ENCODE results near the gene SF3B4.

The SF3B4 gene, protein sequence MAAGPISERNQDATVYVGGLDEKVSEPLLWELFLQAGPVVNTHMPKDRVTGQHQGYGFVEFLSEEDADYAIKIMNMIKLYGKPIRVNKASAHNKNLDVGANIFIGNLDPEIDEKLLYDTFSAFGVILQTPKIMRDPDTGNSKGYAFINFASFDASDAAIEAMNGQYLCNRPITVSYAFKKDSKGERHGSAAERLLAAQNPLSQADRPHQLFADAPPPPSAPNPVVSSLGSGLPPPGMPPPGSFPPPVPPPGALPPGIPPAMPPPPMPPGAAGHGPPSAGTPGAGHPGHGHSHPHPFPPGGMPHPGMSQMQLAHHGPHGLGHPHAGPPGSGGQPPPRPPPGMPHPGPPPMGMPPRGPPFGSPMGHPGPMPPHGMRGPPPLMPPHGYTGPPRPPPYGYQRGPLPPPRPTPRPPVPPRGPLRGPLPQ

DNA sequence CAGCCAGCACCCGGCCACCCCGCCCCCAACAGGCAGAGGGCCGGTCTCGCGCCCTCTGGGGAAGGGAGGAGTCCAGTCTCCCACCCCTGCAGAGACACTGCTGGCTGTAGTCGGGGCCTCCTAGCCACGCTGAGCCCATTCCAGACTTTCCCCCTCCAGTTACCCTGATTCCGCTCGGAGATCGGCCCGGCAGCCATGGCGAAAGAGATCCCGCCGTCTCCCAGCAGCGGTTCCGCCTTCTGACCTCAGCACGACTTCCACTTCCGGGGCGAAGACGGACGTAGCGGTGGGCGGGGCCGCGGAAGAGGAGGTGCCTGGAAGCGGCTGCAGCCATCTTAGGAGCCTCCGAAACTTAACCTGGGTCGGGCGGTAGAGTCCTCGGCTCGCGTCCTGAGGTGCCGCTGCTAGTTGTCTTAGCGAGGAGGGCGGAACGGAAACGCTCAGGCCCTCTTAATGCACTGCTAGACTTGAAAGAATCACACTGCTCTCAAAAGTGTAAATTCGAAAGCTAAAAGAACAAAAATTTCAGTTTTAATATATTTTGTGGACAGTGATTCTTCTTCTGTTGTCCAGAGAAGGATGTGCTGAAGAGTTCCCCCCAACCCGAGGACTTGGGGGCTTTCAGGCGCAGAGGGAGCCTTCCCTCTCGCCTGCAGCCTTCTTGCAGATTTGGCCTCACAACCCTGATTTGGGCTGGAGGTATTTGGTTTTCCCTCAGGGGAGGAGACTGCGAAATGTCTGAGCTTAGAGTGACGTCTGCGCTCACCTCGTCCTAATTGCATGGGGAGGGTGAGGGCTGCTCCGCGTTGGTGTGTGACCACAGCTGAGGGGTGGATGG lies at the start of gene SF3B4:
TSS of gene SF3B4 (minus strand) at position 241 of the 838 bp plus-strand sequence. CDS start at position 197, 44 bp downstream.
- TF ChIP-seq, protein P1, sequence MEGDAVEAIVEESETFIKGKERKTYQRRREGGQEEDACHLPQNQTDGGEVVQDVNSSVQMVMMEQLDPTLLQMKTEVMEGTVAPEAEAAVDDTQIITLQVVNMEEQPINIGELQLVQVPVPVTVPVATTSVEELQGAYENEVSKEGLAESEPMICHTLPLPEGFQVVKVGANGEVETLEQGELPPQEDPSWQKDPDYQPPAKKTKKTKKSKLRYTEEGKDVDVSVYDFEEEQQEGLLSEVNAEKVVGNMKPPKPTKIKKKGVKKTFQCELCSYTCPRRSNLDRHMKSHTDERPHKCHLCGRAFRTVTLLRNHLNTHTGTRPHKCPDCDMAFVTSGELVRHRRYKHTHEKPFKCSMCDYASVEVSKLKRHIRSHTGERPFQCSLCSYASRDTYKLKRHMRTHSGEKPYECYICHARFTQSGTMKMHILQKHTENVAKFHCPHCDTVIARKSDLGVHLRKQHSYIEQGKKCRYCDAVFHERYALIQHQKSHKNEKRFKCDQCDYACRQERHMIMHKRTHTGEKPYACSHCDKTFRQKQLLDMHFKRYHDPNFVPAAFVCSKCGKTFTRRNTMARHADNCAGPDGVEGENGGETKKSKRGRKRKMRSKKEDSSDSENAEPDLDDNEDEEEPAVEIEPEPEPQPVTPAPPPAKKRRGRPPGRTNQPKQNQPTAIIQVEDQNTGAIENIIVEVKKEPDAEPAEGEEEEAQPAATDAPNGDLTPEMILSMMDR (IDR thresholded peaks at IDR 0.05; ENCODE audit: extremely low read depth, missing control alignments) = no peak
- peak; percentile 91 for DNase-seq (ENCODE audit: low spot score)

DNA sequence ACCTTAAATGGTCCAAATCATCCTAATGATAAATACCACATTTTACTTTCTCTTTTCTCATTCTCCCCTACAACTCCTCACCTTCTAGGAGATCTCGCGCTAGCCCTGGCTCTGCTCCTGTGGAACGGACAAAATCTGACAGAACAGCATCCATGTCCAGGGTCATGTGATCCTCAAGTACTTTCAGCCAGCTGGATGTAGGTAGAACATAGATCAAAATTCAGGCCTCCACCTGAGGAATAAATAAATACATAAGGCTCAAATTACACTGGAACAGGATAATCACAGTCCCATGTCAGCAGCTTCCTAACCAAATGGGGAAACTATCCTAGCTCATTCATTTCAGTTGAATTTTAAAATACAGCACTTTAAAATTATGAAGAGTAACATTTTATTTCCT lies 49.7 kb upstream of the SF3B4 start:
- DNase-seq (ENCODE audit: low spot score) = no peak
- TF ChIP-seq, protein P1 (IDR thresholded peaks at IDR 0.05; ENCODE audit: extremely low read depth, missing control alignments) = no peak

DNA sequence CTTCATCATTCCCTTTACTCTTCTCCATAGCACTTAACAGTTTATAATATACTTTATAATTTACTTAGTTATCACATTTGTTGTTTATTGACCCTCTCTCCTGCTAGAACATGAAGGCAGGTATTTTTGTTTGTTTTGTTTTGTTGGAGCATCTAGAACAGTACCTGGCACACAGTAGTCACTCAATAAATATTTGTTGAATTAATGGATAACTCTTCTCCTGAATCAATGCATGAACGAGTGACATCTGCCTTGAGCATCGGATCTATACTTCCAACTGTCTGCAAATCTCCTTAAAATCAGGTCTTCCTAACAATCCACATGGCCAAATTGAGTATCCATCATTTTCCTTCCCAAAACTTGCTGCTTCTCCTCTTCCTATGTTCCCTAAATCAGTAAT lies 44.9 kb upstream of the SF3B4 start:
- TF ChIP-seq, protein P1 (IDR thresholded peaks at IDR 0.05; ENCODE audit: extremely low read depth, missing control alignments) = no peak
- DNase-seq (ENCODE audit: low spot score) = no peak

DNA sequence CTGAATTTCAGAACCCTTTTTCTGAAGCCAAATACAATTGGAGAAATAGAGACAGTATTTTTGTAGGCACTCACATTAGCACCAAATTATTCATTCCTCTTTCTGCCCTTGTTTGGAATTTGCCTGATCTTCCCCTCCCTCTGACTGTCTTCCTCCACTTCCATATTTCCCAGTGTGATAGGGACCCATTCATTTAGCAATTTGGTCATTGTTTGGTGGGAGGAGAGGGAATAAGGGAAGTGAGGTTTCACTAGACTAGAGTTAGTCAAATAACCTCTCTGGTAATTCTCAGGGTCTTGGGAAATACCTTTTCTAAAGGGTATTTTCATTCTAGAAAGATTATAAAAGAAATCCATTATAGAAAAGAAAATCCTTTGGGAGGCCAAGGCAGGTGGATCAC lies 40.0 kb upstream of the SF3B4 start:
- TF ChIP-seq, protein P1 (IDR thresholded peaks at IDR 0.05; ENCODE audit: extremely low read depth, missing control alignments) = no peak
- DNase-seq (ENCODE audit: low spot score) = no peak

DNA sequence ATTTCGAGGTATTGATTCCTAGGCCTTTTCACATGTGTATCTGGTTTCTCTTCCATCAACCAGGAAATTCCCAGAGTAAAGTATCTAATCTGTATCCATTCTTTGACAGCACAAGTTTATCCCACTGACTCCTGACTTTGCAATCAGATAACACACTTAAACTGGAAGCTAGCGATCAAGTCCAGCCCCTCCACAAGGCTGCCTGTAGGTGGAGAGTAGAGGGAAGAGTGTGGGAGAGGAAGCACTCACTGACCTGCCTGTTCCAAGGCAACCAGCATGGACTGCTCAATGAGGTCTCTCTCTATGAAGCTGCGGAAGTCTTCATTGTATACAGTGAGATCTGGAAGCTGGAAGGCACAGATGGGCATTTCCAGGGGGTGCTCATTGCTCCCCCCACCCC lies 39.4 kb upstream of the SF3B4 start:
- TF ChIP-seq, protein P1 (IDR thresholded peaks at IDR 0.05; ENCODE audit: extremely low read depth, missing control alignments) = no peak
- DNase-seq (ENCODE audit: low spot score) = no peak

DNA sequence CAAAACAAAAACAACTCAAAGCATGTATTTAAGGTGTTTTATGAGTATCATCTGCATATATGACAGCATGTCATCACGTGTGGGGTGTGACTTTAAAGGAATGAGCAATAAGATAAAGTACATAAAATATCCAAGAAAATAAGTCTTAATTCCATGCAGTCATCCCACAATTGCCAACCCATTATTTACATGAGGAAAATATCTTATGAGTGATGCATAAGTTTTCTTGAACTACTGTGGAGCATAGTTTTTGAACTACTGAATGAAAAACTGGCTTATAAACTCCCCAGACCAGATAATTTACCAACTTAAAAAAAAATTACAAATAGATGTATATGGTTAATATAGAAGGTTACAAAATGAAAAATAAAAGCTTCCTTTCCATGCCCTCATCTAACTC lies 38.8 kb upstream of the SF3B4 start:
- TF ChIP-seq, protein P1 (IDR thresholded peaks at IDR 0.05; ENCODE audit: extremely low read depth, missing control alignments) = no peak
- no peak for DNase-seq (ENCODE audit: low spot score)

DNA sequence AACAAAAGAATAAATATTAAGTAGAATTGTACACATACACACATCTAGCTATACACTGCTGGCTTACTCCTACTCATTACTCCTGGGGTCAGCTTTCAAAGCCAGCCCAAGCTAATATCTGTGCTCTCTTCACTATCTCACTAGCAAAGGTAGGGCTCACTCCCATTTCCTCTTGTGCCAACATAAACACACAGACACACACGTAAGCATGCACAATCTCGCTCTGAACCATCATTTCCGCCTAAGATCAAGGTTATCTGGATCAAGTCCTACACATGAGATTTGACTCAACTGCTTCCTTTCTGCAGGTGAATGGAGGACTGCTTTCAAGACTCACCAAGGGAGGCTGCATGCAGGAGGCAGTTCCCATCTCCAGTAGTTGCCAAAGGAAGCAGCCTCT lies 37.8 kb upstream of the SF3B4 start:
- DNase-seq (ENCODE audit: low spot score) = no peak
- TF ChIP-seq, protein P1 (IDR thresholded peaks at IDR 0.05; ENCODE audit: extremely low read depth, missing control alignments) = no peak
